ENCODE measurements around the gene XCL2. TPM values are rescaled to one million over a fixed set of nuclear protein-coding genes. Genes with fewer than 3 reads are reported as not detected.

Gene XCL2
- total RNA-seq, 1 experiment from 2014 or later: not detected

DNA sequence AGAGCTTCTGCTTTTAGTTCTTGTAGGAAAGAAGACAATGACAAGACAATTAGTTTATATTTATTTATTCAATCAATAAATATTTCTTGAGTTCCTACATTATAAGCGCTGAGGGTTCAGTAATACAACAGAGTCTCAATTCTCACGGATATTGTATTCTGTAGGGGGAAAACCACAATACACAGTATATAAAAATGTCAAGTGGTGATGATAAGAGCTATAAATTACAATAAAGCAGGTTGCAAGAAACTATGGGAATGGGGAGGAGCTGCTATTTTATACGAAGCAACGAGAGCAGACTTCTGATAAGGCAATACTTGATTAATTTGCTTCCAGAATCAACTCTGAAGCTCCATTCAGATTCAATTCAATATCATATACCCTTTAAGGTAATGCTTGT is 22.0 kb upstream of the XCL2 start:
- no peak overlapping the region for H3K4me2 ChIP-seq (ENCODE audit: low read length)
- no peaks in the 10 kb centered on the region for H3K9me3 ChIP-seq (ENCODE audit: control insufficient read depth in 1 of 2, insufficient read depth in 1 of 2, low read depth in 1 of 2, low read length in 2 of 2)
- H3K9me2 ChIP-seq (ENCODE audit: insufficient read depth): peaks cover 4% of the 10 kb centered on the region; the same call in 1 of the 2 replicates
- TF ChIP-seq POLR2AphosphoS5 (IDR thresholded peaks at IDR 0.05; ENCODE audit: low read depth, low read length) (no peak), ELF1 (IDR thresholded peaks at IDR 0.05; ENCODE audit: borderline replicate concordance, low read depth) (no peak), MAX (IDR thresholded peaks at IDR 0.05) (no peak), EZH2phosphoT487 (IDR thresholded peaks at IDR 0.05; ENCODE audit: borderline replicate concordance) (no peak), YY1 (IDR thresholded peaks at IDR 0.05; ENCODE audit: extremely low read depth, insufficient replicate concordance, low read depth, low read length) (no peak), ZFX (IDR thresholded peaks at IDR 0.05) (no peak), EZH2 (IDR thresholded peaks at IDR 0.05) (no peak), FOSL1 (IDR thresholded peaks at IDR 0.05; ENCODE audit: low read depth) (no peak), SP1 (IDR thresholded peaks at IDR 0.05; ENCODE audit: low read depth) (no peak), SRF (IDR thresholded peaks at IDR 0.05; ENCODE audit: low read depth) (no peak), CEBPB (IDR thresholded peaks at IDR 0.05; ENCODE audit: low read depth) (no peak), JUND (IDR thresholded peaks at IDR 0.05) (no peak), ATF3 (IDR thresholded peaks at IDR 0.05) (no peak), POLR2A (IDR thresholded peaks at IDR 0.05; ENCODE audit: borderline replicate concordance, extremely low read depth, insufficient read depth, insufficient read length) (no peak), TCF7L2 (IDR thresholded peaks at IDR 0.05; ENCODE audit: borderline replicate concordance, extremely low read depth, insufficient read depth, insufficient read length) (no peak), EGR1 (IDR thresholded peaks at IDR 0.05; ENCODE audit: low read depth) (no peak), ZNF274 (IDR thresholded peaks at IDR 0.05; ENCODE audit: low read depth, low read length) (no peak), SIN3A (IDR thresholded peaks at IDR 0.05; ENCODE audit: low read depth) (no peak)
- TF ChIP-seq, protein P1, sequence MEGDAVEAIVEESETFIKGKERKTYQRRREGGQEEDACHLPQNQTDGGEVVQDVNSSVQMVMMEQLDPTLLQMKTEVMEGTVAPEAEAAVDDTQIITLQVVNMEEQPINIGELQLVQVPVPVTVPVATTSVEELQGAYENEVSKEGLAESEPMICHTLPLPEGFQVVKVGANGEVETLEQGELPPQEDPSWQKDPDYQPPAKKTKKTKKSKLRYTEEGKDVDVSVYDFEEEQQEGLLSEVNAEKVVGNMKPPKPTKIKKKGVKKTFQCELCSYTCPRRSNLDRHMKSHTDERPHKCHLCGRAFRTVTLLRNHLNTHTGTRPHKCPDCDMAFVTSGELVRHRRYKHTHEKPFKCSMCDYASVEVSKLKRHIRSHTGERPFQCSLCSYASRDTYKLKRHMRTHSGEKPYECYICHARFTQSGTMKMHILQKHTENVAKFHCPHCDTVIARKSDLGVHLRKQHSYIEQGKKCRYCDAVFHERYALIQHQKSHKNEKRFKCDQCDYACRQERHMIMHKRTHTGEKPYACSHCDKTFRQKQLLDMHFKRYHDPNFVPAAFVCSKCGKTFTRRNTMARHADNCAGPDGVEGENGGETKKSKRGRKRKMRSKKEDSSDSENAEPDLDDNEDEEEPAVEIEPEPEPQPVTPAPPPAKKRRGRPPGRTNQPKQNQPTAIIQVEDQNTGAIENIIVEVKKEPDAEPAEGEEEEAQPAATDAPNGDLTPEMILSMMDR (IDR thresholded peaks at IDR 0.05 in 2 of 3, conservative IDR thresholded peaks at IDR 0.05 in 1 of 3; ENCODE audit: borderline replicate concordance in 1 of 3, insufficient read depth in 1 of 3, low read depth in 2 of 3, low read length in 2 of 3): no peak
- TF ChIP-seq, protein P2, sequence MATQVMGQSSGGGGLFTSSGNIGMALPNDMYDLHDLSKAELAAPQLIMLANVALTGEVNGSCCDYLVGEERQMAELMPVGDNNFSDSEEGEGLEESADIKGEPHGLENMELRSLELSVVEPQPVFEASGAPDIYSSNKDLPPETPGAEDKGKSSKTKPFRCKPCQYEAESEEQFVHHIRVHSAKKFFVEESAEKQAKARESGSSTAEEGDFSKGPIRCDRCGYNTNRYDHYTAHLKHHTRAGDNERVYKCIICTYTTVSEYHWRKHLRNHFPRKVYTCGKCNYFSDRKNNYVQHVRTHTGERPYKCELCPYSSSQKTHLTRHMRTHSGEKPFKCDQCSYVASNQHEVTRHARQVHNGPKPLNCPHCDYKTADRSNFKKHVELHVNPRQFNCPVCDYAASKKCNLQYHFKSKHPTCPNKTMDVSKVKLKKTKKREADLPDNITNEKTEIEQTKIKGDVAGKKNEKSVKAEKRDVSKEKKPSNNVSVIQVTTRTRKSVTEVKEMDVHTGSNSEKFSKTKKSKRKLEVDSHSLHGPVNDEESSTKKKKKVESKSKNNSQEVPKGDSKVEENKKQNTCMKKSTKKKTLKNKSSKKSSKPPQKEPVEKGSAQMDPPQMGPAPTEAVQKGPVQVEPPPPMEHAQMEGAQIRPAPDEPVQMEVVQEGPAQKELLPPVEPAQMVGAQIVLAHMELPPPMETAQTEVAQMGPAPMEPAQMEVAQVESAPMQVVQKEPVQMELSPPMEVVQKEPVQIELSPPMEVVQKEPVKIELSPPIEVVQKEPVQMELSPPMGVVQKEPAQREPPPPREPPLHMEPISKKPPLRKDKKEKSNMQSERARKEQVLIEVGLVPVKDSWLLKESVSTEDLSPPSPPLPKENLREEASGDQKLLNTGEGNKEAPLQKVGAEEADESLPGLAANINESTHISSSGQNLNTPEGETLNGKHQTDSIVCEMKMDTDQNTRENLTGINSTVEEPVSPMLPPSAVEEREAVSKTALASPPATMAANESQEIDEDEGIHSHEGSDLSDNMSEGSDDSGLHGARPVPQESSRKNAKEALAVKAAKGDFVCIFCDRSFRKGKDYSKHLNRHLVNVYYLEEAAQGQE (IDR thresholded peaks at IDR 0.05; ENCODE audit: low read depth): no peak
- ChIA-PET CTCF (no interaction called here), RAD21 (ENCODE audit: low non-redundant PET in 1 of 2, low total read pairs in 2 of 2, uncharacterized antibody in 2 of 2, unreplicated experiment in 2 of 2) (no interaction called here), POLR2A (no interaction called here)
- intact Hi-C loops (cut with micrococcal nuclease): no loop called here
- no peak overlapping the region for H3K9ac ChIP-seq (ENCODE audit: low read length)
- no peak overlapping the region for H2AFZ ChIP-seq (ENCODE audit: low read depth, low read length, poor library complexity, severe bottlenecking)
- H3K4me1 ChIP-seq (ENCODE audit: control insufficient read depth in 1 of 2, insufficient read depth in 2 of 2, low read length in 2 of 2): no peaks in the 10 kb centered on the region
- no peaks in the 10 kb centered on the region for H3K27me3 ChIP-seq (ENCODE audit: insufficient read depth, low read length)
- no TSS peak for BruUV-seq (replicated peaks)
- no peaks in the 10 kb centered on the region for H3K36me3 ChIP-seq (ENCODE audit: control insufficient read depth in 1 of 2, insufficient read depth in 2 of 2, low read length in 2 of 2)
- DNase-seq (ENCODE audit: low read depth, low spot score): no peak
- H3K79me2 ChIP-seq (ENCODE audit: insufficient read depth, low read length): no peaks in the 10 kb centered on the region
- no peak overlapping the region for H3K27ac ChIP-seq (ENCODE audit: low read depth, low read length)
- ATAC-seq: no peak
- H4K20me1 ChIP-seq (ENCODE audit: insufficient read depth): no peaks in the 10 kb centered on the region
- H3K4me3 ChIP-seq (replicated peaks in 1 of 2; ENCODE audit: low read depth in 1 of 2, low read length in 2 of 2): no peak overlapping the region

Measured in HCT116 (cell line).